Activated CD8-positive, alpha-beta memory T cell treated with anti-CD3 and anti-CD28 coated beads for 24 hours (primary cell): ENCODE results near the gene CFAP97D1.

Experiments
- DNase-seq: peaks from one replicate; pipeline ENCODE4 v3.0.0-alpha.2; 2020

CFAP97D1 gene

DNA sequence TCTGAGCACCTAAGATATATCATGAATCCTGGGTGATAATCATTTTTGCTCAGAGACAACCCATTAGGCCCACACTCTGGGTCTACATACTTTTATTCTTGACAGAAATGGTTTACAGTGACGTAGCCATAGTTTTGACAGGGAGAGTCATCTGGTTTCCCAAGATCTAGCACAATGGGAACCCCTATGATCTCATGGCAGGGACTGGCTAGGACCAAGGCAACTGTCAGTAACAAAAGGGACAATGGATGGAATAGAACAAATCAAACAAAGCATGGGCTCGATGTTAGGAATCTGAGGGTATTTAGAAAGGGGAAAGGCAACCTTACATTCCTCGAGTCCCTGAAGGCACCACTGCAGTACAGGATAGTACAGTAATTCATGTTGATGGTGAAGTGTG is 20.5 kb downstream of the CFAP97D1 start:
- no peak for DNase-seq

DNA sequence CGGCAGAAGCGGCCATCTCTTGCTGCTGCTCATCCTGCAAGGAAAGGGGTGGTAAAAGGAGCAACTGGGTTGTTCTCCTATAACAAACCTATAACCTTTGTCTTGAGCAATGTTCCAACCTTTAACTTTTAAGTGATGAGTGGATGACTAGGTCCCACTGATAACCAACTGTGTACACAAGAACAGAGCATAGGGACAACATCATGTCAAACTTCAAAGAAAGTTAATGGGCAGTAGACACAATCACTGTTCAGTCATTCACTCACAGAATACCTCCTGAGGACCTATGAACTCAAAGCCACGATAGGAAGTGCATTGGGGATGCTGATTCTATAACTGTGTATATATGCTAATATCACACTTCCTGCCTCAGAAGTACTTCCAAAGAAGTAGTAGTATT is 21.6 kb downstream of the CFAP97D1 start:
- no peak for DNase-seq

GRCh38 chr17:43803758-43804157 is 23.5 kb downstream of the CFAP97D1 start:
- DNase-seq = no peak

- no peak for DNase-seq
Measured at GRCh38 chr17:43805117-43805516, 24.9 kb downstream of the CFAP97D1 start.

DNA sequence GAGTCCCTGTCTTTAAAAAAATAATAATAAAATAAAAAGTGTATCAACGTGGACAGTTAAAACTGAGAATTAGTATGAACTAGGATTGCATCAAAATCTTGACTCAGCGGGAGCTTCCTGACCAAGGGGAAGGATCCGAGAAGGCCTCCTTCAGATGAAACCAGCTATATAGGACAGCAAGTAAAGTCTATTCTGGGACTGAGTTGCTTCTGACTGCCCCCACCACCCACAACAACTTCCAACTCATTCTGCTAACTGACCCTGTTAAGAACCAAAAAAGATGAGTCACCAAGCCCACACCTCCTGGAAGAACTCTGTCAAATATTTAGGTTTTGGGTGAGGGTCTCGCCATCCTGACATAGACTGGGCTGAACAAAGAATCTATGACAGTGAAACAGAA is 27.8 kb downstream of the CFAP97D1 start:
- no peak for DNase-seq

GRCh38 chr17:43809121-43809520 is 28.9 kb downstream of the CFAP97D1 start:
- DNase-seq = no peak

GRCh38 chr17:43810226-43810715 is 30.0 kb downstream of the CFAP97D1 start:
- DNase-seq = no peak

DNA sequence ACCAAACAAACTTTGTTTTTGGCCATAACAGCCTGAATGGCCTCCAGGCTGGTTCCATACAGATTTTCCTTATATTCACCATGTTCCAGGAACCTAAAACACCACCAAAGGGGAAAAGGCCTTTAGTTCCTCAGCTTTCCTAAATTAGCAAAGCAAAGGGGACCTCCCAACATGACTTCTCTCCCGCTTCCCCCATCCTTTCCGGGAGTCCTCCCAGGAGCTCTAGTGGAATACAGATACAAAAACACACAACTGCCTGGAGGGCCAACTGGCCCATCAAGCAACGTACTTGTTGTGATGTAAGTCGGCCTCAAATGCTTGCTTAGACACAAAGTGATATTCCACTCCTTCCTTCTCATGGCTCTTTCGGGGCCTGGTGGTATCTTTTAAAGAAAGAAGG is 30.6 kb downstream of the CFAP97D1 start:
- DNase-seq = no peak

DNA sequence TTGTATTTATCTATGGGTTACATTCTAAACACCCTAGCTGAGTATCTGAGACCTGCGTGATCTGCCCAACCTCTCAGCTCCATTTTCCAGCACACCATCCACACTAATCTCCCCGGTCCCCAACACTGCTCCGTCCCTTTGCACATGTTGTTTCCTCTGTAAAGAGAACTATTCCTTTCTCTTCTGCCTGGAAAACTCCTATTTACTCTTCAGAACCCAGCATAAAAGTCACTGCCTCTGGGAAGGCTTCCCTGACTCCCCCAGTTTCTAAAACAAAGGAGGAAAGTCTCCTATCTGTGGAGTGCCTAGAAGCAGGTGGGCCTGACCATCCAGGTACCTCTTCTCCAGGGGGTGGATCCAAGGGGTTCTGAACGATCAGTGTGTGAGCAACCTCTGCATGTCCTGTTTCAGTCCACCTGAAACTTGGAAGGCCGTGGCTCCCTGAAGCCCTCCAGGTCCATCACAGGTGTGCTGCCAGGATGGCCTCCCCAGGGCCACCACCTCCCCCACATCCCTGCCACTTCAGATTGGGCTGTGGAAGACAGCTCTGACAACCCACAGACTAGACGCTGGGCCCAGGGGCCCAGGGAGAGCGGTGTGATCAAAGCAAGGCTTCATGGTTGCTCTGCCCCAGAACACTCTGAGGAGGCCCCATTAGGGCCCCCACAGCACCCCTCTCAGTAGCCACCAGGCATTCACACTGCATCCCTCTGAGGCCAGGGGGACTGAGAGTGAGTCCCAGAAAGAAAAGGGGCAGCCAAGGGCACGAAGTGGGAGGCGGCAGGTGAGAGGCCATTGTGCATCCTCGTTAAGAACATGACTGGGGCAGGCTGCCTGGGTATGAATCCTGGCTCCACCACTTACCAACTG is 32.4 kb downstream of the CFAP97D1 start:
- no peak for DNase-seq

DNA sequence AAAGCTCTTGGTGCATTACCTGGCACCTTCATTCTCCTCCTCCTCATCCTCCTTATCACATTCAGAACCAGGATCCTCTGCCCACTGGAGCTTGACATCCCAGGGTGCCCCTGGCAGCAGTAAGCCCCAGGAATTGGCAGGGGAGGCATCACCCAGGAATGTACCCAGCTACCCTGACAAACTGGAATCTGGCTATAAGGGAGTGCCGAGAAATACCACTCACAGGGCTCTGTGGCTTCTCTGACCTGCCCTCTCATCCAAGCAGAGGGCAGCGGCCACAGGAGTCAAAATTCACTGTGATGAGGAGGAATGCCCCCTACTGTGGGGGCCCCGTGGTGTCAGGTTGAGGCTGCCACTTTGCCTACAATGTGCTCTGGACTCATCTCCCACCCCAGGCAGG is 33.2 kb downstream of the CFAP97D1 start:
- DNase-seq = no peak

DNA sequence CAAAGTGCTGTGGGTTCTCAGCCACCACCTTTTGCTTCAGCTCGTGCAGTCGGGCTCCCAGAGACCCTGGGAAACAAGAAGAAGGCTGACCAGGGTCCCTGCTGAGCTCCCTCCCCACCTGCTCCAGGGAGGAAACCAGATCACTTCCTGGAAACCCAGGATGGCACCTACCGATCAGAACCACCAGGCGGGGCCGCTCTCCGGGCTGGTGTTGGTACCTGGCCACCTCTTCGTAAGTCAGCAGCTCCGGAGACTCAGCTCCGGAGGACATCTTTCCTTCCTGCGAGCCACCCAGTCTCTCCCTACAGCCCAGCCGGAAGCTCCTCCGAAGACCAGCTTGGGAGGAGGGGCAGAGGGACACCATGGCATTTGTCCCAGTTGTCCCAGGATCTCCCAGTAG is 33.8 kb downstream of the CFAP97D1 start:
- DNase-seq = no peak

- no peak for DNase-seq
Measured at GRCh38 chr17:43814714-43815113, 34.5 kb downstream of the CFAP97D1 start.

GRCh38 chr17:43816336-43817320 is 36.4 kb downstream of the CFAP97D1 start:
- no peak for DNase-seq

- no peak for DNase-seq
Measured at GRCh38 chr17:43817826-43818225, 37.6 kb downstream of the CFAP97D1 start.

GRCh38 chr17:43818966-43819365 is 38.7 kb downstream of the CFAP97D1 start:
- no peak for DNase-seq

DNA sequence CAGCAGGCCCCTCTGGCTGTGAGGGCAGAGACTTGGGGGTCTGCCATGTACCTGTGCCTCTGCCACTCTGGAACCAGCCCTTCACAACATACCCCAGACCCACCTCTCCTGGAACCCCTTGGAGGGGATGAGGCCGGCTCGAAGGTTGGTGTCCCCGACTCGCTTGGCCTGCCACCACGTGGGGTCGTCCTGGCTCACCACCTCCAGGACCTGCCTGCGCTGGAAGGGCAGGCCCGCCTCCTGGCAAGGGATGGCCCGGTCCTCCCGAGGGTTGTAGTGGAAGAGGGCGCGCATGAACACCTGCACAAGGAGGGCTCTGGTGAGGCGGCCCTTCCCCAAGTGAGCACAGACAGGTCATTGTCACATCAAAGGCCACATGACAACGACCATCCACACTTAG is 40.5 kb downstream of the CFAP97D1 start:
- no peak for DNase-seq

DNA sequence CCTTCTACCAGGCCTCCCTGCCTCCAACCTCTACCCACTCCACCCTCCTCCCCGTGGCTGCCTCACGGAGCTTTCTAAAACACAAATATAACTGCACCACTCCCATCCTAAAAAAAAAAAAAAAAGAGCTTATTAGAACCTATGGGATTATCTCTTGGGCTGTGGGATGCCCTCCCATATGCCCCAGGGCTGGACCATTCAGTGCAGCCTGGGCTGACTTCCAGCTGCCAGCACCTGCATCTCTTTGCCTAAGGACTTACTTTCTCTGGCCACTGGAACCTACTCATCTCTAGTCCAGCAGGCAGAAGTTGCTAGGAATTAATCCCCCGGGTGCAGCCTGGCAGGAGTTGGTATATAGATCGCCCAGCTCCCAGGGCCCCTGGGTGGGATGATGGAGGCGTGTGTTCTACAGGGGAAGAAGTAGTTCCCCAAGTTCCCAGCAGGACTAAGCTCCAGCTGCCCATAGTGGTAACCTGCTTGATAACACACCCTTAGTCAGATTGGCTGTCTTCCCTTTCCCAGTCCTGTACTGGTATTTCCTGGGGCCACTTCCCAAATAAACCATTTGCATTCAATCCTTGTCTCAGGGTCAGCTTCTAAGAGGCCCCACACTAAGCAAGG is 42.4 kb downstream of the CFAP97D1 start:
- DNase-seq = no peak

DNA sequence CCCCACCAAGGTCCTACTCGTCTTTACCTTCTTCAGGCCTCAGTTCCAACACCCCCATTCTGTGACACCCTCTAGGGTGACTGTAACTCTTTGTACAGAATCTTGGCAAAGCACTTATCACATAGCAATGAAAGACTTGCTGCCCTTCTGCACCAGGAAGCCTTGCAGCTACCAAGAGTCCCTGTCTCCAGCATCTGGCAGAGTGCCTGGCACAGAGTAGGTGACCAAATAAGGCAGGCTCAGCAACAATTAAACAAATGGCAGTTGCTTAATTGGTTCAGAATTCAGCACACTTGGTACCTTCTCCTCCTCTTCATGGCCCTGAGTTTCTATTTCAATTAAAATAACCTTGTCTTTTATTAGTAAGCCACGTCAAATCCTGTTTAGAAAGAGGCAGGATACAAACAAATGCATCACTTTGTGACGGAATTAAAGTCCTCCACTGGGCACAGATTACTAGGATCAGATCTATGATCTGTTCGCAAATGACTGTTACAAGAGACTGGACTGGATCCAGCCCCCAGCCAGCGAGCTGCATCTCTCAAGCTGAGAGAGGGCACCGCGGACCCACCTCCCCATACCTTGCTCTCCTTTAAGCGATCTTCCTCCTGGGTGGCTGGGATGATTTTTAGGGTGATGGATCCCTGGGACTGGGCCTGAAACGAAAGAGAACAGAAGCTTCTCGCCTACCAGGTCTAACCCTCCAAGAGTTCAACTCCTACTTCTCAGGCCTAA is 43.3 kb downstream of the CFAP97D1 start:
- no peak for DNase-seq

DNA sequence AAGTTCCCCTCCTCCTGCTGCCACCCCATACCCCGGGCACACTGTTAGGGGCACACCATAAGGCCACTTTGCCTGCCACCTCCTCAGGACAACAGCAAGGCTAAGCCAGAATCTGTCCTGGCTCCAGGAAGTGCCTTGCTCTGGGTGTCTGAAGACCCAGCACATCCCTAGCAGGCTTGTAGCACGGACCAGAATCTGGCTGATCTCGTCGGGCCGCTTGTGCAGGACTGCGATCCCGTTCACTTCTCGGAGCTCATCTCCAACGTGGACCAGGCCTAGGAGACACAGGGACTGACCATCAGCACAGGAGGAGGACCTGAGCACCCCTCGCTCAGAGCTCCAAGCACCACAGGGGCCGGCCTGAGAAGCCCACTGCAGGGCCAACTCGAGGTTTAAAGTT is 45.3 kb downstream of the CFAP97D1 start:
- no peak for DNase-seq

- no peak for DNase-seq
Measured at GRCh38 chr17:43826206-43826605, 46.0 kb downstream of the CFAP97D1 start.

DNA sequence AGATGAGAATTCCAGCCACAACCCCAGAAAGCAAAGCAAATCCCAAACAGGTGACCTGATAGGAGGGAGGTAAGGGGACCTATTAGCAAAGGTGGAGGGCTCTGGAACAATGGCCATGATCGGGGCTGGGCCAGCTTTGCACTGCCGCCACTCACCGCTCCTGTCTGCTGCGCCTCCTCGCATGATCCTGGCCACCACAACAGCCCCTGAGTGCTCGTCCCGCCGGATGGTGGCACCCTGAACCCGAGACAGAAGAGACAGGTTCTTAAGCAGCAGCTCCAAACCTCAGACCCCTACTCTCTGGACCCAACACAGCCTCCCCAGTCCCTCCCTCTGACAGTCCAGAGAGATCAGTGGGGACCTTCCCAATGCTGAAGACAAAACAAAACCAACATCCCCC is 47.4 kb downstream of the CFAP97D1 start:
- DNase-seq = no peak

- no peak for DNase-seq
Measured at GRCh38 chr17:43829738-43830137, 49.5 kb downstream of the CFAP97D1 start.
